Glomerular visceral epithelial cell (primary cell): Measurements from ENCODE around the gene CDC14A.

ENCODE experiments used
- DNase-seq: peaks from one replicate; pipeline ENCODE4 v3.0.0-alpha.2; 2016; ENCODE audit errors: extremely low spot score

CDC14A gene

DNA sequence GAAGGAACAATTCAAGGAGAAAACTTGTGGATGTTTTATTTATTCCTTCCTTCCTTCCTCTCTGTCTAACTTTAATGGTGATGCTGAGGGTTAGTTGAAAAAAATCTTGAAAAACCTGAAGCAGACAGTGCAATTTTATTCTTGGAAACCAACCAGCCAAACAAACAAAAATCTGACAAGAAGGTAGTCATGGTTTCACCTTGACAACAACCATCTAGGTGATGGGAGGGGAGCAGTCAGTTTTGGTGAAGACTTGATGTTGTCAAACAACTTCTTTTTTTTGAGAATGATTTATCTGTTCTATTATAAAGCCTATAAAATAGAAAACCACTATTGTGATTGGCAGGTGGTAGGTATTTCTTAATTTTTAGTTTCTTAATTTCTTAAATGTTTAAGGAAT is 93.3 kb downstream of the CDC14A start:
- DNase-seq = no peak

DNA sequence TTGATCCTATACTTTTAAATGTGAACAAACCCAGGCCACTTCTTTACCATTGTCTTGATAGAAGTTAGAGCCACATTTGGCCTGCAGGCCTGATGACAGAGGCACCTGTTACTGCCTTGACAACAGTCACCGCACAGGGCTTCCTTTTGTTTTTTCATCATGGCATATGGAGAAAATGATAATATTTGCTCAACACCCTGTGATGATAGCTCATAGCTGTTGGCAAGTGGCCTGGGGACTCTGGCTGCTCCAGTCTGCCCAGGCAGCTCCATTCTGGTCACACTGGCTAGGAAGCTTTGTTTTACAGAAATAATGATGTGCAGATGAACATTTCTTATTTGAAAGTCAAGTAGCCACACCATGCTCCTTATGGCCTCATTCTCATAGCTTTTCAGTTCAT is 96.1 kb downstream of the CDC14A start:
- no peak for DNase-seq

DNA sequence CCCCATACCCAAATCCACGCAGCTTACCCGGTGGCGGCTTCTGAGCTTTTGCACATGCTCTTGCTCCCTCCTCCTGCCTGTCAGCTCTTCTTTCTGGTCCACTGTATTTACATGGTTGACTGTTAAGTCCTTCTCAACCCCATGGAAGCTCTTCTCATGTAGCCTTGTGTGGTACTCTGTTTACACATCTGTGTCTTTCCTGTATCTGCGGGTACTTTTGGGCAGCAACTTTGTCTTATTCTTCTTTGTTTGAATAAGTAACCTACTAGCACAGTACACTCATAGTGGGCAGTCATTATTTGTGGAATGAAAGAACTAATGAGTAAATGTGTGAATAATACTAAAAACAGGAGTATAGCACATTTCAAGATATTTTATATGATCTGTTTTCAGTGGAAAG is 97.2 kb downstream of the CDC14A start:
- no peak for DNase-seq

DNA sequence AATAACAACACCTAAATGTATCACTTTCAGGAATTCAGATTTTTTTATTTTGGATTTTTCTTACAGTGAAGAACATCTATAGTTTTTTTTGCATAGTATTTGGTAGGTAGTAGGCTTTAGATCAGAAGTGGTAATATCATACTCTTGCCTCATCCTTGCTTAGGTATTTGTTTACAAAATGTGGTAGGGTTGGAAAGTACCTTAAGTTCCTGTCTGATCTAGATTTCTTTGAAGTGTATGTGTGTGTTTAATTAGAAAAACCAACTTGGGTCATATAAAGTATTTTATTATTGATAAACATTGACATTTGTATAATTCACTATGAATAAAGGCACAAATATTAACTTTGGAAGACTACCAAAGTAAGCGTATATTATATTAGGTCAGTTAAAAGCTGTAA is 100.3 kb downstream of the CDC14A start:
- no peak for DNase-seq

DNA sequence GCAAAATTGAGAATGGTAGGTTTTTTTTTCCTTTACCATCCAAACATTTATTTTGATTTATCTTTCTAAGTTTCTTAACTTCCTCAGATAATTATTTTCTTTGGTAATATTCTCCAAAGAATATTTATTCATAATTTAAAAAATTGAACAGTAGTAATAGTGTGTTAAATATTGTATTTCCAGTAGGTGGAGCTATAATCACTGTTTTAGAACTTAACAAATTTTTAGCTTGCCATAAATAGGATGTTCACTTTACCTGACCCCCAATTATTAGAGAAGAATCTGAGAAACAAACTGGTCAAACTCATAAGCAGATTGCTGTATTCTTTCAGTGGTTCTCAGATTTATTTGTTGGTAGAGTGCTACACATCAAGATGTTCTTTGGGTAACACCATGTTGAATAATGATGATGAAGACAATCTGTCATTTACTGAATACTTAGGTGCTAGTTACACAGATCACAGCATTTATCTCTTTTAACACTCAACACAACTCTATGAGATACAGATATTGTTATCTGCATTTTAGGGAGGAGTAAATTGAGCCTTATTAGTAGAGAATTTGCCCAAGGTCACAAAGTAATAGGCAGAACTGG is 103.3 kb downstream of the CDC14A start:
- peak; percentile 3 for DNase-seq

DNA sequence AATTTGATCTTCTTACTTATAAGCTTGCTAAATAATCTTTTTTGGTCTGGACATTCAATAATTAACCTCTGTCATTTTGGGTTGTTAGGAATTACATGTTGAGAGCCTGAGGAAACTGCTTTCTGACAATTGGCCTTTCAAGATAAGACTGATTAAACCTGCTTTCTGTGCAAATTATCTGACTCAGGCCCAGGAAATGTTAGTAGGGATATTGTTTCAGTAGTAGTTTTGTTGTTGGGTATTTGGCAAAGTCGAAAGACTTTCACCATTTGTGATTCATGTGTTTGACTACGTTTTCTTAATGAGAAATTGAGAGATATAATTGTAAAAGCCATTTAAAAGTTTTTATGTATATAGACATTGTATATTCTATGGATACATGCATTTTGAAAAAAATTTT is 104.6 kb downstream of the CDC14A start:
- no peak for DNase-seq

DNA sequence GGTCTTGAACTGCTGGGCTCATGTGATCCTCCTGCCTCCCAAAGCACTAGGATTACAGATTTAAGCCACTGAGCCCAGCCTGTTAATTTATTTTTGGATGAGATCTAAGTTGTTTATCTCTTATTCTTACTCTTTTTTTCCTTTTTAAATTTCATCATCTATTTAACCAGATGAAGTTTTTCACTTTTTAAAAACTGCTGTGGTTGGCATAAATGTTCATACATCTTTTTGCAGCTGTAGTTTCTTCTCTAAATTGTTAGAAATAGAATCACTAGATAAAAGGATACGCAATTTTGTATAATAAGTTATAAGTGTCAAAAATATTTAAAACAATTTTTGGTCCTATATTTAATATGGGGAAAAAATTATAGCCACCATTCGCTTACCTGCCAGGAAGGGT is 105.4 kb downstream of the CDC14A start:
- DNase-seq = no peak

DNA sequence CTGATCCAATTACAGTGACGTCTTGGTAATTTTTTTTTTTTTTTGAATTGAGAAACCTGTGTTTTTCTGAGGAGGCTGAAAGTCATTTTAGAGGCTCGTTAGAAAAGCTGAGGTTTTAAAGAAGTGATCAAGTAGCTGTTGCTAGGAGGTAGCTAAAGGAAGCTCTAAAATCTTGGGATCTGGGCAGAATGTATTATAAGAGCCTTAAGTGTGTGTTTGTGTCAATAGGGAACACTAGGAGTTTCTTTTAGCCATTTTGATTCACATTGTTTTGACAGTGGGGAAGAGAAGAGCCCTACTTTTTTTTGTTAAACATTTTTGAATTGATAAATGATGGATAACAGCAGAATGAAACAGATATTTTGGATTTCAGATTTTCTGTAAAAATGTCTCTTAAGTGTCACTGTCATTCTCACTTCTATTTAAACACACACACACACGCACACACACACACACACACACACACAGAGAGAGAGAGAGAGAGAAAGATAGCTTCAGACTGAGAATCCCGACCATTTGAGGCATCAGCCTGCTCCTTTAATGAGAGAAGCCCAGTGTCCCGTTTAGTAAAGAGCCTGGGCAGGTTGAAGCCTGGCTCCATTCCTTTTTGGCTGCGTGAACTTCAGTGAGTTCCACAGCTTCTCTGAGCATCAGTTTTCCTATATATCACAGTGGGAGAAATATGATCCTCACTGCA is 106.5 kb downstream of the CDC14A start:
- no peak for DNase-seq

DNA sequence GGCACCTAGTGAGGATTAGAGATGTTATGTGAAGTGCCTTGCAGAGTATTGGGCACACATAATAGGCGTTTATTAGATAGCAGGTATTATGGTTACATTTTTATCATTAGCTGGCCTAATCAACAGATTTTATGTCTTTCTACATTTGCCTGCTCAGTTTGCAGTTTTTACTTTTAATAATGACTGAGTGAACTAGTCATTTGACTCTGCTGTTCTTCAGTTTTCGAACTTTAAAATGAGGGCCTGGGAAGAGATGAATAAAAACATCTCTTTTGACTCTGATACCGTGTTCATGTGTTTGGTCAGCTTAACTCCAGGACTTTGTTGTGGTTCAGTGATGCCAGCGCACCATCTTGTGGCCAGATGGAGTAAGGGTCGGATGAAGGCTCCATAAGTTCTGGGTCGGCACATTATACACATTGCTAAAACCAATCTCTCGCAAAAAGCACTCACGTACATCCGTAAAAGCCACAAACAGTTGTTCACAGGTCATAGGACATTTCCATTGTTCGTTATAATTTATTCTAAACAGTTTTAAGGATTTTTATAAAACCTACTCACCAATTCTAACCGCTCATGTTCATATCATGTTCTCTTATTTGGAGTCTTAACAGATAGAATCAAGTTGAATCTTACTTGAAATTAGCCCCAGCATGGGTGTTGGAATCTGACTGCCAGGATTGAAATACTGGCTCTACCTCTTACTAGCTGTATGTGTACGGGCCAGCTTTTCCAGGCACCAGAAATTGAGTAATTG is 107.2 kb downstream of the CDC14A start:
- peak; percentile 81 for DNase-seq

DNA sequence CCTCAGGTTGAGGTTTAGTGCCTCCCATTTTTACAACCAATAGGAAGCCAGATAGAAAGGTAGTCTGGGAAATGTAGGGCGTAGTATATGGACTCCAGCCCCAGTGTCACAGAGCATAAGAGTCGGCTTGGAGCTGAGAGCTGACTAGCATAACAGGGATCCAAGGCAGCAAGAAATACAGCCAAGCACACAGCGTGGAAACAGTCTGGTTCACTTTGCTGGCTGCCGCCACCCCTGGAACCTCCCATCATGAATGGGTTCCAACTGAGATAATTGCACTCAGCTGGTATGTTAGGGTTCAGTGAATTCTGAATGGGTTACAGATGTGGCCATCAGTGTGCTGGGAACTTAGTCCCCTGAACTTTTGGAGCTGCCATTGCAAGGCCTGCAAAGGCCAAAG is 108.9 kb downstream of the CDC14A start:
- DNase-seq = no peak

DNA sequence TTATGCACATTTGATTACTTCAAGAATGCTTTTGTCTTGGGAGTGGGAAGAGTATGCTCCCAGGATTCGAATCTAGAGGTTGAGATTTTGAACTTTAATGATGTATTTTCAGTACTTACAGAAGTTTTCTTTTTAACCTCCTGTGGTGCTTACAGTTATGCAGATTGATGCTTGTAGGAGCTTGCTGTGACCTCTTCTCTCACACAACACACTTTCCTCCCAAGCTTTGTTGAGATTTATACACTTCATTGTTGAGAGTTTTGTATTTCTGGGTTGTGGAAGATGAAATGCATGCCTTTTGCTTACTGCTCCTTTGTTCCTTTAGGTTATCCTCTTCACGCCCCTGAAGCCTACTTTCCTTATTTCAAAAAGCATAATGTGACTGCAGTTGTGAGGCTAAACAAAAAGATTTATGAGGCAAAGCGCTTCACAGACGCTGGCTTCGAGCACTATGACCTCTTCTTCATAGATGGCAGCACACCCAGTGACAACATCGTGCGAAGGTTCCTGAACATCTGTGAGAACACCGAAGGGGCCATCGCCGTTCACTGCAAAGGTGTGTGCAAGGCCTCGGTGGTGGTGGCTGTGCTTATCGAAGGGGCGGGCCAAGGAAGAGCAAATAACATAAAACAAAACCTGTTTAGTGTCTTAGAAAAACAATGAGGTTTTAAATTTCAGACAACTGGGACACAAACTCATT is 110.2 kb downstream of the CDC14A start:
- DNase-seq = no peak

DNA sequence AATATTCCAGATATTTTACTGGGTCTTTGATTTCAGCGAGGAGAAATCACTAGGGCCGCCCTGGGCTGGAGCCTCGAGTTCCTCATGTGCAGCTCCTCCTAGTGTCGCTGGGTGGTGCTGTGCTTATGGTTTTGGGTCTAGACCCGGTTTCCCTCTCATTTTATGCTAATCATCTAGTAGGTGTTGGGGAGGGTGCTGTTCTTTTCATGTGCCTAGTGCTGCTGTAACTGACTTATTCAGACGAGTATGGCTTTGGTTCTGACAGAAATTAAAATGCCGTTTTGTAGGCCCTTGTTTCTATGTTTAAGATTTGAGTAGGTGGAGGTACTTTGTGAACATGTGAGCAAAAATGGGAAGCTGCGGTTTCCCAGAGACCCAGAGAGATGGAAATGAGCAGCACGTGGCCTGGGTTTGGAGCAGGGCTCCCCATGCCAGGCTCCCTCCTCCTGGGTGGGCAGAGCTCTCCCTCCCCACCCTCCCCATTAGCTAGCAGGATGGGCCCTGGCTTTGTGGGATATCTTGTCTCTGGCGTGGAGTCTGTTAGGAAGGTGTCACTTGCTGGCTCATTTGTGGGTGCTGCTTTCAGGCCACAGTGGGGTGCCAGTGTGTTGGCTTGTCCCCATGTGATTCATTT is 111.6 kb downstream of the CDC14A start:
- DNase-seq = peak; percentile 65

DNA sequence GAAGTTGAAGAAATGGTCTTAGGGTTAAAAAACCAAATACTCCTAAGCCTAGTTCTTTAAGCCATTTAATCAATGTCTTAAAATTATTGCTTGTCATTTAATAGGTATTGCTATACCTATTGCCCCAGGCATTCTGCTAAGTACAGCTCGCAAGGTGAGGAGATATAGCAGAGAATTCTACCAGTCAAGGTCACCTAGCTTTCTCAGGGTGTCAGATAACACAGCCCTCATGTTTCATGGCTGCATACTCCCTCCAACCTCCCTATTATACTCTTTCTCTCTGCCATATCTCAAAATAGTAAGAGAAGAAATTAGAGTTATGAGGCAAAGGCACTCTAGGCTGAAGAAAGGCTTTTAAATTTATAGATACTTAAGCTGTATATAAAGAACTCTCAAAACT is 117.3 kb downstream of the CDC14A start:
- no peak for DNase-seq

DNA sequence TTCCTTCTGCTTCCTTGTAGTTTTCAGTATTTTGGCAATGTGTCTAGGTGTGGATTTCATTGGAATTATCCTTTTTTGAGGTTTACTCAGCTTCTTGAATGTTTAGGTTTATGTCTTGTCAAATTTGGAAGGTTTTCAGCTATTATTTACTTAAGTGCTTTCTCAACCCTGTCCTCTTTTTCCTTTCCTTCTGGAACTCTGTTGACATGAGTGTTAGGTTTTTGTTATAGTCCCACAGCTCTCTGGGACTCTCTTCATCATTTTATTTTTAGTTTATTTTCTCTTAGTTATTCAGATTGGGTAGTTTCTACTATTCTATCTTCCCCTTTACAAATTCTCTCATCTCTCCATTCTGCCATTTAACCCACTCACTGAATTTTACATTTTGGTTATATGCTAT is 122.5 kb downstream of the CDC14A start:
- DNase-seq = no peak

DNA sequence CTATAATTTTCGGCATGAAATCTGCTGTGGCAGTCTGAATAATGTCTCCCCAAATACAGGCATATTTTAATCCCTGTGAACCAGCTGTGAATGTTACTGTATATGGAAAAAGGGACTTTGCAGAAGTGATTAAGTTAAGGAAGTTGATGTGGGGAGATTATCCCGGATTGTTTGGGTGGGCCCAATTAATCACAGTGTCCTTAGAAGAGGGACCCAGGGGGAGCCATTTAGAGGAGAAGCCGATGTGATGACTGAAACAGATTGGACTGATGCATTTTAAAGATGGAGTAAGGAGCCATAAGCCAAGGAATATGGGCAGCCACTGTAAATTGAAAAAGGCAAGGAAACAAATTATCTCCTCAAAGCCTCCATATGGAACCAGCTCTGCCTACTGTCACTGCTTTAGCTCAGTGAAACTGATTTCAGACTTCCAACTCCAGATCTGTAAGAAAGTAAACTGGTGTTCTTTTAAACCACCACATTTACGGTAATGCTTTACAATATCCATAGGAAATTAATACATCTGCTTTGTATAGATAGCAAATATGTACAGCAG is 124.5 kb downstream of the CDC14A start:
- no peak for DNase-seq

DNA sequence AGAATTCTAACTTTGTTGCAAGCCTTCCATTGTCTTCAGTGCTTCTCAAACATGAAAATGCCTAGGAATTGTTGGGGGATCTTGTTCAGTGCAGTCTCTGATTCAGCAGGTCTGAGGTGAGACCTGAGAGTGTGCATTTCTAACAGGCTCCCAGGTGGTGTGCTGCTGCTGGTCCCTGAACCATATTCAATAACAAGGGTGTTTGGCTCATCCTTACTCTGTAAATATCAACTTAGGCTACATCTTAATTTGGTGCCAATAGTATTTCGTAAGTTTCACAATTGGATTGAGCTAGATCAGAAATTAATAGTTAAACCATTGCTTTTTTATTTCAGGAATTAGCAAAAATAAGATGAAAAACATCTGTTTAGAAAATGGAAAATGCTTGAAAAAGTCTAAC is 126.5 kb downstream of the CDC14A start:
- no peak for DNase-seq

DNA sequence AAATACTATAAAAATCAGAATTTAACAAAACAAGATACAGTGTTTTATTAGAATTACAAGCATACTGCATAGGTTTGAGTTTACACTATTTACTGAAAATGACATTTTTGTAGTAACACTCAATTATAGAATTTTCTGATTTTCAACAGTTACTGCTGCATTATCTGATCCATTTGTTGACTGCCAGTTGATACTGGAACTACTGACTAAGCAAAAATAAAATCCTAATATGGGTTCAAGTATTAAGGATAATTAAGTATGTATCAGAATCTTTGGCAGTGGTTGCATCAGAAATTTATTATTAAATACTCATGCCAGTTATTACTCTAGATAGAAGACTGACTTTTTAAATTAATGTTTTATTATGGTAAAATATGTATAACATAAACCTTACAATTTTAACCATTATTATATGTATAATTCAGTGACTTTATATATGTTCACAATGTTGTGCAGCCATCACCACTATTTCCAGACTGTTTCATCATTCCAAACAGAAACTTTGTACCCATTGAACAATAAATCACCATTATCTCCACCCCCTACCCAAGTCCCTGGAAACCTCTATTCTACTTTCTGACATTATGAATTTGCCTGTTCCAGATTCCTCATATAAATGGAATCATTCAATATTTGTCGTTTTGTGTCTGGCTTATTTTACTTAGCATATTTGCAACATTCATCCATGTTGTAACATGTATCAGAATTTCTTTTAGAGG is 127.5 kb downstream of the CDC14A start:
- no peak for DNase-seq

DNA sequence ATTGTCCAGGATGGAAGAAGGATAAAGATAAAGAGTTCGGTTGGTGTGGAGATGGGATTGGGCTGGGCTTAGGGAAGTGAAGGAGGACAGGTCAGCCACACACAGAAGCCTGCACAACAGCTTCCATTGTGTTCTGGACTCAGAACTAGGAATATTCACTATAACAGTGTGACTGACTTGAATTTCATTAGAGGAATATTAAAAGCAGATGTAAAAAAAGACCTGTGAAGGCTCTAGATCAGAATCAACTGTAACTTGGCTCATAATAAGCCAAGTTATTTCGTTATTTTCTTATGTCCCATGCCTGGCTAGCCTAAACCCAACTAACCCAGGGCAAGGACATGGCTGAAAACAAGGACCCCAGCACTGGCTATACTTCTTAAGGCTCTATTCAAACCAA is 129.0 kb downstream of the CDC14A start:
- DNase-seq = no peak

DNA sequence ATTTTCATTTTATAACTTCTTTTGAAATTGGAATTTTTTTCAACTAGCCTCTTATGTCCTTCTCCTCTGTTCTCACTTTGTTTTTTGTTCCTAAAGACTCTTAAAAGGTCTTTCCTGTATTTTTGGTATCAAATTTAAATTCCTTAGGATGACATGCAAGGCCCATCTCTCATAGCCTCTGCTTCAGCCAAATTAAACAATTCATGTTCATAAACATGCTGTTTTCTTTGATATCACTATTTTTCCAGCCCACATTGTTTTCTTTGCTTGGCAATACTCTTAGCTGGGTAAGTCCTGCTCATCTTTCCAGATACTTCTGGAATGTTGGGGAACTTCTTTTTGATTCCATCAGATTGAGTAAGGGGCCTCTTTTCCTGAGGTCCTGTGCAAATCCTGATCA is 129.9 kb downstream of the CDC14A start:
- no peak for DNase-seq

DNA sequence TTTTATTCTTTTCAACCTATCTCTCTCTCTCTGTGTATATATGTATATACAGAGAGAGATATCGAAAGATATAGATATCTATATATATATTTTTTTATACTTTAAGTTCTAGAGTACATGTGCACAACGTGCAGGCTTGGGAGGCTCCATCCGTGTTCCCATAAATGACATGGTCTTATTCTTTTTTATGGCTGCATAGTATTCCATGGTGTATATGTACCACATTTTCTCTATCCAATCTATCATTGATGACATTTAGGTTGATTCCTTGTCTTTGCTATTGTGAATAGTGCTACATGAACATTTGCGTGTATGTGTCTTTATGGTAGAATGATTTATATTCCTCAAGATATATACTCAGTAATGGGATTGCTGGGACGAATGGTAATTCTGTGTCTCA is 130.4 kb downstream of the CDC14A start:
- no peak for DNase-seq

DNA sequence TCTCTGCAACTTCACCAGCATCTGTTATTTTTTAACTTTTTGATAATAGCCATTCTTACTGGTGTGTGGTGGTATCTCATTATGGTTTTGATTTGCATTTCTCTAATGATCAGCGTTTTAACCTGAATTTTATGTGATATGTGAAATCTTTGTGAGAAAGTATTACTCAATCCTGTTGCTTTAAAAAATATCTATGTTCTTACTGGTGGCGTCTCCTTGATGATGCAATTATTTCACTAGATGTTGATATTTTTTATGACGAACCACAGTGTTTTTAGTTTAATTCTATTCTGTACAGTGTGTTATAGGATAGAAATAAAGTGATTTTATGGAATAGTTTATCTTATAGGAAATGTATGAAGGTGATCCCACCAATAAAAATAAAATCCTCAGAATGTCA is 130.9 kb downstream of the CDC14A start:
- DNase-seq = no peak
